ENCODE measurements around the gene EEFSEC.

Gene EEFSEC

DNA sequence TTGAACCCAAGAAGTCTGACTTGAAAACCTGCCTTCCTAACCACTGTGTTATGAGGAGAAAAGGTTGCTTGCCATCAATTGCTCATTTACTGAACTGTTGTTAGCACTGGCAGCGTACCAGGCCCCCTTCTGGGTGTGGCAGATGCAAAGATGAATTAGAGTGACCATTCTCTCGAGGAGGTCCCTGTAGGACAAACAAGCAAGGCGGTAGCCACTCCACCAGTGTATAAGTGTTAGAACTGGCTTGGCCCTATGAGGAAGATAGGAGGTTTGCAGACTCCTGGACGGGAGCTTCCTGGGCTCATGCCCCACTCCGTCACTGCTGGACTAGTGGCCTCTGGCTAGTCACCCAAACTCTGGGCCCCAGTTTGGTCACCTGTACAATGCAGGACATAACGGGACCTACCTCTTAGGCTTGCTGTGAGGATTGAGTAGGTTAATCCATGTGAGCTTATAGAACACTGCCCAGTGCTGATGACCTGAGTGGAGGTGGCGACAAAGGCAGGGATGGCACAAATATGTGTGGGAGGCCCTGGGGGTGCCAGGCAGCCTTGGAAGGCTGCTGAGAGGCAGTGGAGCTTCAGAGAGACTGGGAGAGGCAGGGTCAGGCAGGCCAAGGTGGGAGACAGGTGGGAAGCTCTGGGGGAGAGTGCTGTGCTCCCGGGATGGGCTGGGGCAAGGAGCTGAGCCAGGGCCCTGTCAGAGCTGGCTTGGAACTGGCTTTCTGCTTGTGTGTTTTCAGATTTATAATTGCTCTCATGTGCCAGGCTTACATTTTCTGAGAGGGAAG, 167.5 kb downstream of the EEFSEC start:
- no peak for DNase-seq

DNA sequence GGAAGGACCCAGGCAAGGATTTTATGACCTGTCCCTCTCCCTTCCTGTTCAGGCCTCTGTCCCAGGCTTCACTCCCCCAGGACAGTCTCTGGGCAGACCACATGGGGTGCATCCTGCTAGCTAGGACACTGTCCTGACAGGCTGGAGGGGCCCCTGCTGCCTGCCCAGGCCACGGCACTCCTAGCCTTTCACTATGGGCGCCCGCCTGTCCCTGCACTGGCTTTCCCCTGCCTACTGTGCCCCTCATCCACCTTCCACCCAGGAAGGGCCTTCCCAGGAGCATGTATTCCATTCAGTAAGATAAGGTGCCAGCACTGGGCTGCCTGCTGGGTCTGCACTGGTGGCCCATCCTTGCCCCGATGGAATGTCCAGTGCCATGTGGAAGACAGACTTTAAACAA, 168.1 kb downstream of the EEFSEC start:
- DNase-seq = no peak

DNA sequence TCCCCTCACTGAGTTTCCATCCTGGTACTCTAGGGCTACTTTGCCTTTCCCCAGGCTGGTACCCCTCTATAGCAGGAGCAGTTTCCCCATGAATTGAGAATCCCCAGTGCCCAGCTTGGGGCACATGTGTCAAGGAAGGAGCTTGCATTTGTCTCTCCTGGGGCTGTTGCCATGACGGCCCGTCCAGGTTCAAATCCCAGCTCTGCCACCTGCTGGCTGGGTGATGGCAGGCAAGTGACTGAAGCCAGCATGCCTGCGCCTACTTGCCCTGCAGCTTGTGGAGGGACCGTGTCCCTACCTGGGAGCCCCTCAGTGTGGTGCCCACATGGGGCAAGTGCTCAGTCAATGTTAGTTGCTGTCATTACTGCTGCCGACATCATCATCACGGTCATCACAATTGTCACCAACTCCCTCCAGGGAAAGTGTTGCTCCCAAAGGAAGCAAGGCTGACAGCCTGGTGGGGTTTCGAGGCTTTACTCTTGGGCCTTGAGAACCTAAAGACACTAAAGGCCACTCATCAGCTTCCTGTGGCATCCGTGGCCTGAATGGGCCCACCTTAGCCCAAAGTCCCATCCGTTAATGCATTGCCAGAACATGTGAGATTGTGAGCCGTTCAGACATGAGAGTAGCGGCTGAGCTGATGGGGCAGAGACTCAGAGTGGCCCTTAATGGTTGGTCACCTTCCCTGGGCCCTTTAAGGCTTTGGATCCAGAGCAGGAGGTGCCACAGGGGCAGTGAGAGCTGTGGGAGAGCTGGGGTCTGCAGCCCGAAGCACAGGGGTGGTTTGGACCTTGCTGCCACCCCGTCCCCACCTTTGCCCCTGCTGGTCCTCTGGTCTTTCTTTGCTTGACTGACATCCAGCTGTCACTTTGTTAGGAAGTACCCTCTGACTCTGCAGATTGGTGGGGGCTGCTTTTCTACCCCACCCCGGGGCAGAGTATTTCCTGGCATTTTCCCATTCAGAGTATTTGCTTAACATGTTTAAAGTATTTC, 169.0 kb downstream of the EEFSEC start:
- DNase-seq = no peak

DNA sequence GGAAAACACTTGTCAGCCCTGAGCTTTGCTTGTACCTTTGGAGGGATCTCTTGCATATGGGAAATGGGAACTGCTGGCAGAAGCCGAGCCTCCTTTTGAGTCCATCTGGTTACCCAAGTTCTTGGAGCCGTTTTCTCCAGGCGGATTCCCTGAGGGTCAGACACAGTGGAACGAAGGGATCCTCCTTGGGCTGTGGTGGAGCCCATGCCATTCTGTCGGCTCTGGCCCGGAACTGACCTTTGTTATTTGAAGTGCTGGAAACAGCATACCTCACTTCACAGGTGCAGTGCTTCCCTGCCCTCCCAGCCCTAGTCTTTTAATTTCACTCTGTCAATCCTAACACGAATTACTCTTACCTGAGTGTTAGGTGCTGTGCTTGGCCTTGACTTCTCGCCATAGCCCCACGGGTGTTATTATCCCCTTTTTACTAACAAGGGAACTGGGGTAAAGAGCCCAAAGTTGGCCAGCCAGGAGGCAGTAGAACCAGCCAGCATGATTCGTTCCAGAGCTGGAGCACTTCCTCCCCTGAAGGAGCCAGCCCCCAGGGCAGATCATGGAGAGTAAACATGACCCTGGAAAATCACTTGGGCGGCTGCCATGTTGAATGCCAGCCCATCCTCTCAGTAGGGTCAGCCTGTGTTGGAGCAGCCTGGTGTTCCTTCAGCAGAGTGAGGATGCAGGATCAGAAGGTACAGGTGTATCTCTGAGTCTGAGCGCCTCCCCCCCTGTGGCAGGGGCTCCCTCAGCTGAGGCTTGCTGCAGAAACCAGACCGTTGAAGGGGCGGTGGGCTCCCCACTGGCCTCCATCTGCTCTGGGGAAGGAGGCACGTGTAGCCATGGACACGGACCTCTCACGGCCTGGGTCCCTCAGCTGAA, 170.2 kb downstream of the EEFSEC start:
- no peak for DNase-seq

DNA sequence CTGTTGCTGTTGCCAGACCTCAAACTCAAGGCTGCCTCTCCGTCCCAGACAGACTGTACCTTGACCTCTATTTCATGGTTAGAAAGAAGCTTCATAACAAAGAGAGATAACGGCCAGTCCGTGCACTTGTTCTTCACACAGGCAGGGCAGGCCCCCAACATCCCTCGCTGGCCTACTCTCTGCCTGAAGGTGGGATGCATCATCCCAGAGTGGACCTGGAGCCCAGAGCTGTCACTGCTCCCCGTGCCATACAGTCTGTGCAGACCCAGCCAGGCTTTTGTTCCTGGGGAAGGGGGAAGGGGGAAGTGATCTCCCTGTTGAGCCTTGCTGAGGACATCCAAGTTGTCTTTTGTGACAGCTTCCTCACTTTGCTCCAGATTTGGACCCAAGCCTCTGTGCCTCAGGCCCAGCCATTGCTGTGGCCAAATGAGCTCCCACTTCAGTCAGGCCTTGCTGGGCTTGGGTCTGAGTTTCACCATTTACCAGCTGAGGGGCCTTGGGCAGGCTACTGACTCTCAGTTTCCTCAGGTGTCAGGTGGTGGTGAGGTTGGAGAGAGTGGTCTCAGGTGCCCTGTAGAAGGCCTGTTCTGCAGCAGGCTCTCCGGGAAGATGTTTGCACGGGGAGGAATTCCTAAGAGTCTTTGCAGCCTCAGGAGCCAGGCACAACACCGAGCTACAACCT, 171.8 kb downstream of the EEFSEC start:
- DNase-seq = no peak

DNA sequence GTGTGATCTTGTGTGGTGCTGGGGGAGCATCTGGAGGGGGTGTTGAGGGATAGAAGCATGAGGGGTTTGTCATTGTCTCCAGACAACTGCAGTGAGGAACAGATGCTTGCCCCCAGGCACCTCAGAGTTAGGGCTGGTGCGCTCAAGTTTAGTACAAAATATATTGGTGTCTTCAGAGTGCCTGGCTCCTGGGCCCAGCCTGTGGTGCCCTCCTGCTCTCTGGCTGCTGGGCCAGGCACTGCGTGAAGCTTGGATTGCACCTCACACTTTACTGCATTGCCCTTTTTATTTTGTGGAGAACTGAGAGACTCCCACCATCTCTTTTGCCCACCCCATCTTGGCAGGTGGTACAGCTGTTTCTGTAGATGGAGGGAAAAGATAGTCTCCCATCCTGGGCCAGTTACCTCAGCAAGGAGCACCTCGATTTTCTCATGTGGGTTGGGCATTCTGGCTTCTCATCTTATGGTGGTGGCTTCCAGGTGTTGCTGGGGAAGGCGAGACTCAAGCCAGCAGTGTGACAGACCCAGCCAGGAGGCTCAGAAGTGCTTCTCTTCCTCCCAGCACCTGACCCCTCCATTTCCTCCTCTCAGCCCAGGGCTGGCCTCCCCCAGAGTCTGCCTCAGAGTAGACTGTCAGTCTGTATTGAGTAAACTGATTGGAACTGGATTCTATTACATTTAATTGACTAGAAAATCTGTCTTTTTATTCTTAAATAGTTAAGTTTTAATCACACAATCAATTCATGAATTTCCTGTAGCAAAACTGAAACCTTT, 173.0 kb downstream of the EEFSEC start:
- DNase-seq = no peak

DNA sequence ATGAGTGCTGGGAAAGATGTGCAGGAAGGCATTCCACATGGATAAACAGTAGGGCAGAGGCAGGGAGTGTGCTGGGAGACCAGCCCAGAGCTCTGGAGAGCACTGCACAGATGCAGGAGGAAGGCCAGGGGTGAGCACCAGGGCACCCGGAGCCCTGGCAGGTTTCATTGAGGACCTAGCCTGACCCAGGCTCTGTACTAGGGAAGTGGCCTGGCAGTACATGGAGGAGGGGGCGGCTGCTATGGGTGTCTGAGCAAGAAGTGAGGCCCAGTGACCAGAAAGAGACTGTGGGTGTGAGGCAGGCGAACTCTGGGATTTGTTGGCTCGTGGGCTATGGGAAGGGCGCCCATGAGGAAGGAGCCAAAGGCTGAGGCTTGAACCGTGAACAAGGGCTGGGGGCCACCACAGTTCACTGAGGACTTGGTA, 174.3 kb downstream of the EEFSEC start:
- no peak for DNase-seq

DNA sequence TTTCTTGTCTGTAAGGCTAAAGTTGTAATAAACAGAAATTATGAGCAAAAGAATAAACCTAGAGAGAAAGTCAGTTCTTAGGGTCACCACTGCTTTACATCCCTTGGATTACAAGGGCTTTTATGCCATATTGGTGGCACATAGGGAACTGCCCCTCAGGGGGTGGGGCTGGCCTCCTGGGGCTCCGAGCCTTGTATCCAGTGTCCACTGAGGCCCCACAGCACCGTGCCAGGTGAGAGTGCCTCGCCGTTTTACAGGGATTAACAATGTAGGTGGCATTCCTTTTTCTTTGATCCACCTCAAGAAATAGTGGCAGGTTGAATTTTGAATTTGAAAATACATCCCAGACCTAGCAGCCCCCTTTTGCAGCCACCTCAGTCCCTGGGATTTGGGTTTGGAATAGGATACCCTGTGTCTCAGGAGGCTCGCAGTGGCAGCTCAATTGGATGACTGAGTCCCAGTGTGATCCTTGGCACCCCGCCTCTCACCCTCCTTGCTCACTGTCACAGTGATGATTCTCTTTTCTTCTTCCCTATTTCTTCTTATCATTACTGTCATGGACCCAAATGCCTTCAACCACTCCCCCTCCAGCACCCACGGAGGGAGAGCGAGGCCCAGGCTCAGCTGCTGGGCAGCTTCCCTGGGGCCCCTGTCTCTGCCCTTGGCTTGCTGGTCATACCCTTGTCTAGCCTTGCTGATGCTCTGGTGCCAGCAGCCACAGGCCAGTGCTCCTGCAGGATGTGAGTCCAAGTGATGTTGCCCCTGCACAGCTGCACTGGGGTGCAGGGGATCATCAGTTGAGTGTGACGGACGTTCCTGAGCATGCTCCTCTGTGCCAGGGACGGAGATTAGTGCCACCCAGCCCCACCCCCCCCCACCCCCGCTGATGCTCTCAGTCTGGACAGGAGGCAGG, 175.5 kb downstream of the EEFSEC start:
- no peak for DNase-seq

DNA sequence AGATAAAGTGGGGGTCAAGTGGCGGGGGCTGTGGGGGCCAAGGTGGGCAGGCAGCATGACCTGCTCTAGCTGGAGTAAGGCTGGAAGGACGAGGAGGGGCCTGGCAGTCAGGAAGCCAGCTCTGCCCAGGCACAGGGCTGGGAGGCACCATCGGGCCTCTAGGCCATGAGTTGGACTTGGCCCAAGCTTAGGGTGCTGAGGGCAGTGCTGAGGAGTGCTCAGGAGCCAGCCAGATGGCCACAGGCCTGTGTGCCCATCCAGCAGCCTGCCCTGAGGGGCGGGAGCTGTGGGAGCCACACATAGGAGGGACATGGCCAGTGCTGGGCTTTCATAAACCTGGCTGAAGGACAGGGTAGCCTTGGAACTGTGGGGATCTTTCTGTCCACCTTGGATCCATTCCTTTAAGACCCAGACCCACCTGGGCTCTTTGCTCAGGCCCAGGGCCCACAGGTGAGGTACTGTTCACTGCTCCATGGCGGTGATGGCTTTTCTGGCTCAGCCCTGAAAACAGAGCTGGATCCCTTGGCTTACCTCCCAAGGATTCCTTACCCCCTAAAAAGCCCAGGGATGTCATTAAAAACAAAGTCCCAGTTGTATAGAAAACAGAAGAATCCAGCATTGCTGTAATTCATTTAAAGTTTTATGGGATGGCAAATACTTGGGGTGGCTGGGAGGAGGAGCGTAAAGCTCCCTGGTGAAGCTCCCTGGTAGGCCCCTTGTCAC, 176.4 kb downstream of the EEFSEC start:
- DNase-seq = no peak

DNA sequence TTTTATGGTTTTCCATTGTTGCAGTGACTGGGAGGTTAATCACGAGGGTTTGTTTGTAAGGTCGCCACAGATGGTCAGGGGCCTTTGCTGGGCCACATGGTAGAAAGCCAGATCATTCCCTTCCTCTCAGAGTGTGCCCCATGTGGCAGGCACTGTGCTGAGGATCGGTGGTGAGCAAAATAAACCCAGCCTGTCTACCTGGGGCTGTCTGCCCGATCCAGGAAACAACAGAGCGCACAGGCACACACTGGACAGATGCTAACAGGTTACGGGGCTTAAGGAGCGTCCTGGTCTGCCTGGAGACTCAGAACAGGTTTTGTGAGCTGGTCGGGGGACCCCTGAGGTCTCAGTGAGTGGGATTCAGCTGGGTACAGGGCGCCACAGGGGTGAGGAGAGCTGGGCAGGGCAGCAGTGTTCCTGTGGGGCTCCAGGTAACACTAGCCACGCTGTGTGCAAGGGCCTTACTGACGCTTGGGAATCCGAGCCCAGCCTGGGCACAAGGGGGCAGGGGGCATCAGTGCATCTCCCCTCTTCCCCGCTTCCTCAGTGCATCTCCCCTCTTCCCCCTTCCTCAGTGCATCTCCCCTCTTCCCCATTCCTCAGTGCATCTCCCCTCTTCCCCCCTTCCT, 177.0 kb downstream of the EEFSEC start:
- no peak for DNase-seq

DNA sequence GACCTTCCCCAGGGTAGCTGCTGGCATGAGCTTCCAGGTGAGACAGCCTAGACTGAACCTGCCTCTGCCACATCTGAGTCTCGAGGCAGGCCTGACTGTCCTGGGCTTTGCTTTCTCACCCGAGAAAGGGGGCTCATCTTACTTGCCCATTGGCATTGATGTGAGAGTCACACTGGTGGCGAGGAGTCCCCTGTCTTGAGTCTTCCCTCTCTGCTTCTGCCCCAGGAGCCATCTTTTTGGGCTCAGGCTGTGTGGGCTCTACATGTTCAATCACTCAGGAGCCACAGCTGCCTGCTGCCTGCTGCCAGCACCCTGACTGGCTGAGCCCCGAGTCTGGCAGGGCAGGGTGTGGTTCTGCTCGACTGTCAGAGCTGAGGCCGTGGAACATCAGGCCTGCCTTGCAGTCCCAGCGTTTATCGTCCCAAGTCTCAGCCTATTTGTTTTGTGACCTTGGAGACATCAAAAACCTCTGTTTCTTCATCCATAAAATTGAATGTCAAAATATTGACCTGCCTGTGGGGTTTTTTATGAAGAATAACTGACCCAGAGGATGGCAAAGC, 180.9 kb downstream of the EEFSEC start:
- DNase-seq = no peak

DNA sequence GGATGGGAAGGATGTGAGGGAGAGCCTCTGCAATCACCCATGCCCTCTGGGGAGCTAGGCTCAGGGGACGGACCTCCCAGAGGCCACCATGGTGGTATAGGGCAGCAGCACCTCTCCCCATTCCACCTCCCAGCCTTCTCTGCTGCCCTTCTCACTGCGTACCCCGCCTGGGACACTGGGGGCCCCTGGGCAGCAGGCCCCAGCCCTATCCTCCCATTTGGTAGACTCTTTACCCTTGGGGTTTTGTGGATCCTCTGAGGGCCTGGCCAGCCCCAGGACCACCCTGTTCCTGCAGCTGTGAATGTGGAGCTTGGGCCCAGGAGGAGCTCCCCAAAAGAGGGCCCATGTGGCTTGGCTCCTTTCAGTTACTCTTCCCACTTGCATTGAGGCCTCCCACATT, 181.5 kb downstream of the EEFSEC start:
- no peak for DNase-seq

DNA sequence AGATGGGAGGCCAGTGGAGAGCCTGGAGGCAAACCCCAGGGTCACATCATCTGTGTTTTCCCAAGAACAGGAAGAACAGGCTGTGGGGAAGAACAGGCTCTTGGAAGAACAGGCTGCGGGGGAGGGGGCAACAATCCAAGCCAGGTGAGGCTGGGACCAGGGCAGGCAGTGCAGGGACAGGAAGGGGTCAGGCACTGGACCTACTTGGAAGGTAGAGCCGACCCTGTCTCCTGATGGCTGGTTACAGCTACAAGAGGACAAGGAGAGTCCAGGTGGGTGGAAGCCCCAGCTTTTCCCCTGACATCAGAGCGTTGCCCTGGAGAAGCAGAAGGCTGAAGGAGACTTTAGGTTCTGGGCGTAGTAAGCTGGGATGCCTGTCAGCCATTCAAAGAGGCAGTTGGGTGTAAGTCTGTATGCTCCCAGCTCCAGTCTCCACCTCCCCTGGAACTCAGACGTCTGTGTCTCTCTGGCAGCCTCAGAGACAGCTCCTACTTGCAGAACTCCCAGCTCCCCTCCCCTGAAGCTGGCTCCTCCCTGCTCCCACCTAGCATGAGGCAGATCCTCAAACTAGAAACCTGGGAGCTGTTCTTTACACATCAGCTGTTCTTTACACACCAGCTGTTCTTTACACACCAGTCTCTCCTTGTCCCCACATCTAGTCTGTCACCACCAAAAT, 182.5 kb downstream of the EEFSEC start:
- DNase-seq = no peak

DNA sequence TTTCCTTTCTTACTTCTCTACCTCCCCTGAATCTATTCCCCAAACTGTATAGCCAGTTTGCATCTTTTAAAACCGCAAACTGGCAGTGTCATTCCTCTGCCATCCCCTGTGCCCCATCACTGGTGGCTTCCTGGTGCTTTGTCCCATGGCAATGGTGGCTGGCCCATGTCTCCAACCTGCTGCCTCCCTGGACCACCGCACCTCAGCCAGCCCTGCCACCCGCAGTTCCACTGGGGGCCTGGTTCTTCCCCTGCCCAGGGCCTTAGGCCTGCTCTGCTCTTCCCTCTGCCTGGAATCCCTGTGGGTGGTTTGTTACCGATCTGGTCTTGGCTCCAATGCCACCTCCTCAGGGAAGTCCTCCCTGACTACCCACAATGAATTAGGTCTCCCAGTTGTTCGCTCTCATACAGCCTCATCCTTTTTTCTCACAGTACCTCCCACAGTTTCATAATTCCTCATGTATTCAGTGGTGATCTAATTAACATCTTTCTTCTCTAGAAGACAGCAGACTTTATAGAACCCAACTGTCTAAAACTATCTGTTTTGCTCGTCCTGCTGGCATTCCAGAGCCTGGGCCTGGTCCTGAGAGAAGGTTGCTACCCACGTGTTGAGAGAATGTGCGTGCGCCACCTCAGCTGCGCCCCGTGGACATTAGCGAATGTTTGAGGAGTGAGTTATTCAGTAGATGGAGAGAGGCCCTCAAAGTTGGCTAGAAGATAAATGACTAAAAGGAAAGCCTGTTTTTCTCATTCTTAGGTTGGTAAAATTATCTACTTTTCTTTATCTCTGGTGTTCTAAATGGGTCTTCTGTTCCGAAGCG, 183.3 kb downstream of the EEFSEC start:
- DNase-seq = no peak

DNA sequence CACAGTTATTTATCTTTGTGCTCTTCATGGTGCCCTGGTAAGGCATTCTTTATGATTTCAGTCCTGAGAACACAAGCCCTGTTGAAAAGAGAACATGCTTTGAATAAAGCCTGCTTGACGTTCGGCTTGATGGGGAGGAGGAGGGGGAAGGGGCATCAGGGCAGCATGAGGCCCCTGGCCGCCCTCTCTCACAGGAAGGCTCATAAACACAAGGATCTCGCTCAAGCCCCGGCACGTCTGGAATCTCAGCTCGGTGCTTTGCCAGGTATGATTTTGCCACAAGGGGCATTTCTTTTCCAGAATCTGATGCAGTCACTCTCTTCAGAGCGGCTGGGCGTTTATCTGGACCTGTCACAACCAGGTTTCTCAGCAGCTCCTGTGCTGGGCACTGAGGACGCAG, 184.0 kb downstream of the EEFSEC start:
- DNase-seq = no peak

DNA sequence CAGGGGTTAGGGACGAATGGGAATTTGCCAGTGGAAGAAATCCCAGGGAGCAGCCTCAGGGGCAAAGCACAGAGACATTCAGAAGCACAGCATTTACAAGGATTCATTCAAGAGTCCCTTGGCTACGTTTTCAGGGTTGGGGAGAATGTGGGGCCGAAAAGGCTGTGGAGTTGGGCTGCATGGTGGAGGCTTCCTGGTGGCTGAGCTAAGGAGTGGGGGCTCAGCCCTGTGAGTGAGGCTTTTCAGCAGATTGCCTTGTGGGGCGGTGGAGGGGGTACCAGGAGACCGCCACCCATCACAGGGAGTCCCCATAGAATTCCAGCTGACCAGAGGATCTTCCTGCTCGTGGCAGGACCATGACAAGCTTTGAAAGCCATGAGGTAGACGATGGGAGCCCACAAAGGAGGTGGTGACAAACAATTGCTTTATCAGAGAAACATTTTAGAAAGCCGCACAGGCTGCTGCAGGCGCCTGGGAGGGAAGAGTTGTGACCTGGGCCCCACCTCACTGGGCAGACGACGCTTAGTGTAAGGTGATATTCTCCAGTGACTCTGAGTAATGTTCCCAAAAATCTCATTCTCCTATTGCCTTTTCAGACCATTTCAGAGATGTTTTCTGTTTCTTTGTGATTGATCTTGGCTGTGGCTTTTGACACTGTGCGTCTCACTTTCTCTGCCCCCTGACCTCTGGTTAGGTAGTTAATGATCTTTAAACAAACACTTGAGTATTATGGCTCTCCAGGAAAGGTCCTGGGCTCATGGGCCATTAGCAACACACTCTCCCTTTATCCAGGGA, 185.5 kb downstream of the EEFSEC start:
- DNase-seq = no peak

Data from NCI-H1436 treated with DMSO at 0.1 percent for 48 hours (cell line).